ENCODE results near the gene DNAH8.

DNAH8 gene

GRCh38 chr6:39020136-39020535 lies 305.0 kb downstream of the DNAH8 start:
- TF ChIP-seq CTCF (IDR thresholded peaks at IDR 0.05; ENCODE audit: low read depth, low read length, poor library complexity, severe bottlenecking) = no peak
- TF ChIP-seq EZH2phosphoT487 (IDR thresholded peaks at IDR 0.05; ENCODE audit: borderline replicate concordance, low read length) = no peak
- Histone ChIP-seq H3K9me2 (replicated peaks; ENCODE audit: control insufficient read depth, low read length) (no peaks in the 10 kb centered on the region), H3K79me2 (ENCODE audit: control insufficient read depth, low read length) (no peaks in the 10 kb centered on the region), H4K20me1 (ENCODE audit: control insufficient read depth, insufficient read depth, low read depth, low read length) (no peaks in the 10 kb centered on the region), H3F3A (ENCODE audit: control insufficient read depth, insufficient read depth) (no peaks in the 10 kb centered on the region), H3K36me3 (ENCODE audit: control insufficient read depth, low read length) (no peaks in the 10 kb centered on the region), H3K27ac (ENCODE audit: low read depth, low read length) (no peak overlapping the region), H3K9me3 (ENCODE audit: control insufficient read depth, insufficient read depth, low read length) (no peaks in the 10 kb centered on the region), H3K4me3 (ENCODE audit: low read length) (no peak overlapping the region), H3K27me3 (ENCODE audit: control insufficient read depth, low read length) (peaks cover 8% of the 10 kb centered on the region), H3K4me2 (ENCODE audit: low read length) (no peak overlapping the region), H3K4me1 (ENCODE audit: control insufficient read depth, low read length) (no peaks in the 10 kb centered on the region)

GRCh38 chr6:39021041-39021440 lies 305.9 kb downstream of the DNAH8 start:
- TF ChIP-seq EZH2phosphoT487 (IDR thresholded peaks at IDR 0.05; ENCODE audit: borderline replicate concordance, low read length) (no peak), CTCF (IDR thresholded peaks at IDR 0.05; ENCODE audit: low read depth, low read length, poor library complexity, severe bottlenecking) (no peak)
- no peak overlapping the region for H3K4me2 ChIP-seq (ENCODE audit: low read length)
- H3K4me3 ChIP-seq (ENCODE audit: low read length) = no peak overlapping the region
- H3F3A ChIP-seq (ENCODE audit: control insufficient read depth, insufficient read depth) = no peaks in the 10 kb centered on the region
- no peaks in the 10 kb centered on the region for H3K36me3 ChIP-seq (ENCODE audit: control insufficient read depth, low read length)
- H3K4me1 ChIP-seq (ENCODE audit: control insufficient read depth, low read length) = no peaks in the 10 kb centered on the region
- no peaks in the 10 kb centered on the region for H3K79me2 ChIP-seq (ENCODE audit: control insufficient read depth, low read length)
- no peaks in the 10 kb centered on the region for H4K20me1 ChIP-seq (ENCODE audit: control insufficient read depth, insufficient read depth, low read depth, low read length)
- no peaks in the 10 kb centered on the region for H3K9me3 ChIP-seq (ENCODE audit: control insufficient read depth, insufficient read depth, low read length)
- H3K9me2 ChIP-seq (replicated peaks; ENCODE audit: control insufficient read depth, low read length) = no peaks in the 10 kb centered on the region
- no peak overlapping the region for H3K27ac ChIP-seq (ENCODE audit: low read depth, low read length)
- H3K27me3 ChIP-seq (ENCODE audit: control insufficient read depth, low read length) = peaks cover 8% of the 10 kb centered on the region

GRCh38 chr6:39021779-39022178 lies 306.7 kb downstream of the DNAH8 start:
- no peak overlapping the region for H3K4me3 ChIP-seq (ENCODE audit: low read length)
- no peak overlapping the region for H3K4me2 ChIP-seq (ENCODE audit: low read length)
- H3F3A ChIP-seq (ENCODE audit: control insufficient read depth, insufficient read depth) = no peaks in the 10 kb centered on the region
- no peaks in the 10 kb centered on the region for H3K9me3 ChIP-seq (ENCODE audit: control insufficient read depth, insufficient read depth, low read length)
- no peak overlapping the region for H3K27ac ChIP-seq (ENCODE audit: low read depth, low read length)
- no peaks in the 10 kb centered on the region for H3K79me2 ChIP-seq (ENCODE audit: control insufficient read depth, low read length)
- H4K20me1 ChIP-seq (ENCODE audit: control insufficient read depth, insufficient read depth, low read depth, low read length) = no peaks in the 10 kb centered on the region
- no peaks in the 10 kb centered on the region for H3K4me1 ChIP-seq (ENCODE audit: control insufficient read depth, low read length)
- no peaks in the 10 kb centered on the region for H3K9me2 ChIP-seq (replicated peaks; ENCODE audit: control insufficient read depth, low read length)
- H3K36me3 ChIP-seq (ENCODE audit: control insufficient read depth, low read length) = no peaks in the 10 kb centered on the region
- no peak for TF ChIP-seq CTCF (IDR thresholded peaks at IDR 0.05; ENCODE audit: low read depth, low read length, poor library complexity, severe bottlenecking)
- peaks cover 8% of the 10 kb centered on the region for H3K27me3 ChIP-seq (ENCODE audit: control insufficient read depth, low read length)

GRCh38 chr6:39026175-39026574 lies 311.1 kb downstream of the DNAH8 start:
- Histone ChIP-seq H3K4me1 (ENCODE audit: control insufficient read depth, low read length) (no peaks in the 10 kb centered on the region), H4K20me1 (ENCODE audit: control insufficient read depth, insufficient read depth, low read depth, low read length) (no peaks in the 10 kb centered on the region), H3K36me3 (ENCODE audit: control insufficient read depth, low read length) (no peaks in the 10 kb centered on the region), H3K27me3 (ENCODE audit: control insufficient read depth, low read length) (peaks cover 4% of the 10 kb centered on the region; the same call in 1 of the 2 replicates), H3K4me2 (ENCODE audit: low read length) (no peak overlapping the region), H3K4me3 (ENCODE audit: low read length) (no peak overlapping the region), H3K79me2 (ENCODE audit: control insufficient read depth, low read length) (no peaks in the 10 kb centered on the region), H3K9me2 (replicated peaks; ENCODE audit: control insufficient read depth, low read length) (no peaks in the 10 kb centered on the region), H3F3A (ENCODE audit: control insufficient read depth, insufficient read depth) (no peaks in the 10 kb centered on the region), H3K27ac (ENCODE audit: low read depth, low read length) (no peak overlapping the region), H3K9me3 (ENCODE audit: control insufficient read depth, insufficient read depth, low read length) (no peaks in the 10 kb centered on the region)
- no peak for TF ChIP-seq EZH2phosphoT487 (IDR thresholded peaks at IDR 0.05; ENCODE audit: borderline replicate concordance, low read length)
- TF ChIP-seq CTCF (IDR thresholded peaks at IDR 0.05; ENCODE audit: low read depth, low read length, poor library complexity, severe bottlenecking) = no peak
